IPS-20b (cell line): ENCODE measurements around the gene SRGAP3.

Source experiments
- H3K27ac ChIP-seq: one replicate; pipeline ENCODE4 v1.5.1; 2013; ENCODE audit warnings: low read length
- H3K27me3 ChIP-seq: 2 replicates; pipeline ENCODE4 v1.6.1; 2013; ENCODE audit warnings: mild to moderate bottlenecking, low read length, inconsistent platforms; ENCODE audit not compliant: insufficient read depth
- H3K36me3 ChIP-seq: 2 replicates; pipeline ENCODE4 v1.6.1; 2013; ENCODE audit warnings: low read depth, mild to moderate bottlenecking, inconsistent platforms, low read length, moderate library complexity; ENCODE audit not compliant: insufficient read depth
- H3K4me1 ChIP-seq: 2 replicates; pipeline ENCODE4 v1.6.1; 2013; ENCODE audit warnings: mild to moderate bottlenecking, control low read depth, inconsistent platforms, low read length, moderate library complexity; ENCODE audit not compliant: insufficient read depth
- H3K4me3 ChIP-seq: 2 replicates; pipeline ENCODE4 v1.5.1; 2013; ENCODE audit warnings: mild to moderate bottlenecking, low read length, inconsistent platforms
- H3K9ac ChIP-seq: 2 replicates; pipeline ENCODE4 v1.6.1; 2013; ENCODE audit warnings: low read depth, mild to moderate bottlenecking, inconsistent platforms, low read length, moderate library complexity
- H3K9me3 ChIP-seq: 2 replicates; pipeline ENCODE4 v1.6.1; 2013; ENCODE audit warnings: mild to moderate bottlenecking, low read depth, low read length, inconsistent platforms; ENCODE audit not compliant: insufficient read depth

SRGAP3 gene

DNA sequence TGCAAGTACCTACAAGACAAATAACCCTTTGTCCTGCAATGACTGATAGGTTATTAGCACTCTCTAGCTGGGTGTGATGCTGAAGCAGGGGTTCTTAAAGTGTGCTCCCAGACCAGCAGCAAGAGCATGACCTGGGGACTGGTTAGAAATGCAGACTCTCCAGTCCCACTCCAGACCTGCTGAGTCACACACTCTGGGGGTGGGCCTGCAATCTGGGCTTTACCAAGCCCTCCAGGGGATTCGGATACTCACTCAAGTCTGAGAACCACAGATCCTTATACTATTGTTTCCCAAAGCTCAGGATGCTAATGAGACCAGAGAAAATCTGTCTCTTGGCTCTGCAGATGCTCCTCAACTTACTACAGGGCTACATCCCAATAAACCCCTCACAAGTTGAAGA, 144.0 kb downstream of the SRGAP3 start:
- no peak overlapping the region for H3K27ac ChIP-seq
- H3K4me3 ChIP-seq = no peak overlapping the region

GRCh38 chr3:9104121-9104520, 145.3 kb downstream of the SRGAP3 start:
- Histone ChIP-seq H3K36me3 (no peaks in the 10 kb centered on the region), H3K27me3 (no peaks in the 10 kb centered on the region), H3K27ac (no peak overlapping the region), H3K4me1 (peaks cover 23% of the 10 kb centered on the region), H3K4me3 (no peak overlapping the region), H3K9me3 (no peaks in the 10 kb centered on the region), H3K9ac (no peak overlapping the region)

More for the DNA sequence above, 144.0 kb downstream of the SRGAP3 start:
- H3K9me3 ChIP-seq = no peaks in the 10 kb centered on the region
- no peaks in the 10 kb centered on the region for H3K36me3 ChIP-seq
- H3K27me3 ChIP-seq = no peaks in the 10 kb centered on the region
- H3K4me1 ChIP-seq = peaks cover 23% of the 10 kb centered on the region
- H3K9ac ChIP-seq = no peak overlapping the region

- Histone ChIP-seq H3K27ac (peak overlapping the region; percentile 88), H3K9me3 (no peaks in the 10 kb centered on the region), H3K9ac (peak overlapping the region; percentile 76), H3K4me3 (peak overlapping the region; percentile 18; the same call in 1 of the 2 replicates), H3K27me3 (no peaks in the 10 kb centered on the region), H3K4me1 (peaks cover 23% of the 10 kb centered on the region), H3K36me3 (no peaks in the 10 kb centered on the region)
Observed at GRCh38 chr3:9102240-9102981, 147.0 kb downstream of the SRGAP3 start.

DNA sequence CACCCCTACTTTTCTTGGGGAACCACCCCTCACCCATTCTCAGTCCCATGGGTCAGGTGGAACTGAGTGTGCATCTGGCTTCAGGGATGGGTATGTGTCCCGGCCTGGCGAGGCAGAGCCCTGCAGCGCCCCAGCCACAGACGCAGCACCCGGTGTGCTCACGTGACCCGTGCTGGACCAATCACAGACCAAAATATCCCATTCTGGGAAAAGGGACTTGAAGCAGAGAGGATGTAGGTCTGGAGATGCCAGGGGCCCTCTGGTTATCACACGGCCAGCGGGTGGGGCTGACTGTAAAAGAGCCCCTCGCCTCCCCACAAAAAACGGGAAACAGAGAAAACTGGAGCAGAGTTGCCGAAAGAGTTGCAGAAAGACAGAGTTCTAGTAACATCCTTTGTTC, 148.2 kb downstream of the SRGAP3 start:
- no peak overlapping the region for H3K4me3 ChIP-seq
- H3K36me3 ChIP-seq = no peaks in the 10 kb centered on the region
- H3K9me3 ChIP-seq = no peaks in the 10 kb centered on the region
- H3K9ac ChIP-seq = peak overlapping the region; percentile 76; the same call in 1 of the 2 replicates
- peak overlapping the region; percentile 88 for H3K27ac ChIP-seq
- H3K4me1 ChIP-seq = peaks cover 23% of the 10 kb centered on the region
- no peaks in the 10 kb centered on the region for H3K27me3 ChIP-seq

- no peaks in the 10 kb centered on the region for H3K27me3 ChIP-seq
- no peaks in the 10 kb centered on the region for H3K36me3 ChIP-seq
- no peaks in the 10 kb centered on the region for H3K9me3 ChIP-seq
- no peak overlapping the region for H3K27ac ChIP-seq
- no peak overlapping the region for H3K9ac ChIP-seq
- H3K4me3 ChIP-seq = no peak overlapping the region
- peaks cover 20% of the 10 kb centered on the region for H3K4me1 ChIP-seq
Observed at GRCh38 chr3:9100513-9100894, 148.9 kb downstream of the SRGAP3 start.

GRCh38 chr3:9099702-9100512, 149.5 kb downstream of the SRGAP3 start:
- Histone ChIP-seq H3K27me3 (no peaks in the 10 kb centered on the region), H3K4me3 (no peak overlapping the region), H3K36me3 (no peaks in the 10 kb centered on the region), H3K27ac (no peak overlapping the region), H3K9me3 (no peaks in the 10 kb centered on the region), H3K9ac (no peak overlapping the region), H3K4me1 (peaks cover 16% of the 10 kb centered on the region; the same call in 1 of the 2 replicates)

- no peak overlapping the region for H3K9ac ChIP-seq
- H3K27me3 ChIP-seq = no peaks in the 10 kb centered on the region
- H3K27ac ChIP-seq = no peak overlapping the region
- H3K36me3 ChIP-seq = no peaks in the 10 kb centered on the region
- H3K9me3 ChIP-seq = no peaks in the 10 kb centered on the region
- peaks cover 16% of the 10 kb centered on the region; the same call in 1 of the 2 replicates for H3K4me1 ChIP-seq
- H3K4me3 ChIP-seq = no peak overlapping the region
Observed at GRCh38 chr3:9098716-9099675, 150.4 kb downstream of the SRGAP3 start.

DNA sequence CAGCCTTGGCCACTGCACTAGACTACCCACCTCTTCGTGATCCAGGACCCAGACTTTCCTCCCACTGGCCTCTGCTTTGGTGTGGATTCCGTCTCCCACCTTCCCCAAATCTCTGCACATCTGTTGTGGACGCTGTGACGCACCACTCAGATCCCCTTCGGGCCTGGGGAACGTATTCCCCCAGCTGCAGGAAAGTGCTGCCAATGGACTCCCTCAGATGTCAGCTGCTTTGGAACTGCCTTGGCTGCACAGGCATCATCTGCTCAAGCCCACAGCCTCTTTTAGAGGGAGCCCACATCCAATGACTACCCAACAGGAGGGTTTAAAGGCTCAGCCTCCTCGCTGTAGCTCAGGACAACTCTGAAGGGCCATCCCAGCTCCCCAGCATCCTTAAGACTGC, 152.0 kb downstream of the SRGAP3 start:
- peaks cover 3% of the 10 kb centered on the region; the same call in 1 of the 2 replicates for H3K4me1 ChIP-seq
- no peak overlapping the region for H3K9ac ChIP-seq
- no peaks in the 10 kb centered on the region for H3K36me3 ChIP-seq
- no peaks in the 10 kb centered on the region for H3K9me3 ChIP-seq
- H3K4me3 ChIP-seq = no peak overlapping the region
- H3K27me3 ChIP-seq = no peaks in the 10 kb centered on the region
- no peak overlapping the region for H3K27ac ChIP-seq

GRCh38 chr3:9091486-9092235, 157.8 kb downstream of the SRGAP3 start:
- no peak overlapping the region for H3K4me3 ChIP-seq
- H3K4me1 ChIP-seq = no peaks in the 10 kb centered on the region
- no peaks in the 10 kb centered on the region for H3K9me3 ChIP-seq
- H3K27ac ChIP-seq = no peak overlapping the region
- H3K9ac ChIP-seq = no peak overlapping the region
- no peaks in the 10 kb centered on the region for H3K27me3 ChIP-seq
- no peaks in the 10 kb centered on the region for H3K36me3 ChIP-seq

DNA sequence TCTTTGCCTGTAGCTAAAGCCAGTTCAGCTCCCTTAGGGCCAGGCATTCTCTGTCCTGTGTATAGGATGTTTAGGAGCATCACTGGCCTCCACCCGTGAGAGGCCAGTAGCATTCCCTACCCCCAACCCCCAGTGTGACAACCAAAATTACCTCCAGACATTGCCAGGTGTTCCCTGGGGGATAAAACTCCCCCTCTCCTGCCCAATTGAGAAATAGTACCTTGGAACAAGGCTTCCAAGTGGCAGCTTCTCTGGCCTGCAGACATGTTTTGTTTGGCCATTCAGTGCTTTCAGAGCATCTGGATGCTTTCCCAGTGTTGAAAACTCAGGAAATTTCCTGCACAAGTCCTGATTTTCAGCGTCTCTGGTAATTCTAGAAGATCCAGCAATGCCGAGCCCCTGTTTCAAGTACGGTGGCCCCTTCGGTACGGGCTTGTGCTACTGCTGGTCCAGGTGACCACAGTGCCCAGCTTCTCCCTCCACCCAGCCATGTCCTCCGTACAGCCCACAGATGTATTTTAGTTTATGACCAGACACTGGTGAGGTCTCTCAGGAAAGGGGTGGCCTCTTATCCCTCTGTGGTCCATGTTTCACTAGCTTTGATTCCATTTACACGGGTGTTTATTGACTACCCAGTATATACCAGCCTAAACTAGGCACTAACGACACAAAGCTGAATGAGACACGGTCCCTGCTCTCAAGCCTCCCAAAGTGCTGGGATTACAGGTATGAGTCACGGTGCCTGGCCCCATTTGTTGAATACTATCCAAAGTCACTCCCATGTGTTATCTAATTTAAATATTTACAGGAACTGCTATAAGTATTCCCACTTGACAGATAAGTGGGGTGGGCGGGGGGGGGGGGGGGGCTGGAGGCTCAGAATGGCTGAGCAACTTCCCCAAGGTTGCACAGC, 160.7 kb downstream of the SRGAP3 start:
- Histone ChIP-seq H3K4me1 (no peaks in the 10 kb centered on the region), H3K36me3 (no peaks in the 10 kb centered on the region), H3K4me3 (no peak overlapping the region), H3K27me3 (no peaks in the 10 kb centered on the region), H3K27ac (no peak overlapping the region), H3K9ac (no peak overlapping the region), H3K9me3 (no peaks in the 10 kb centered on the region)
